MM.1S (cell line): ENCODE data around the gene SUSD3.

ENCODE experiments used
- EZH2 ChIP-seq: fragments of 300-600 bp; sonication (generic); optimal IDR thresholded peaks from 2 replicates; pipeline ENCODE3; 2017; ENCODE audit warnings: low read depth, mild to moderate bottlenecking, antibody characterized with exemption, low read length, mixed read lengths
- EZH2phosphoT487 ChIP-seq: fragments of 300-600 bp; sonication (generic); IDR thresholded peaks from 2 replicates; pipeline ENCODE4 v1.6.1; 2018; ENCODE audit warnings: antibody characterized with exemption, low read length
- TF ChIP-seq, protein P1 (sequence below): fragments of 300-600 bp; sonication (generic); IDR thresholded peaks from 2 replicates; pipeline ENCODE4 v1.5.1; 2016; ENCODE audit warnings: antibody characterized with exemption, low read length, mixed read lengths

DNA sequence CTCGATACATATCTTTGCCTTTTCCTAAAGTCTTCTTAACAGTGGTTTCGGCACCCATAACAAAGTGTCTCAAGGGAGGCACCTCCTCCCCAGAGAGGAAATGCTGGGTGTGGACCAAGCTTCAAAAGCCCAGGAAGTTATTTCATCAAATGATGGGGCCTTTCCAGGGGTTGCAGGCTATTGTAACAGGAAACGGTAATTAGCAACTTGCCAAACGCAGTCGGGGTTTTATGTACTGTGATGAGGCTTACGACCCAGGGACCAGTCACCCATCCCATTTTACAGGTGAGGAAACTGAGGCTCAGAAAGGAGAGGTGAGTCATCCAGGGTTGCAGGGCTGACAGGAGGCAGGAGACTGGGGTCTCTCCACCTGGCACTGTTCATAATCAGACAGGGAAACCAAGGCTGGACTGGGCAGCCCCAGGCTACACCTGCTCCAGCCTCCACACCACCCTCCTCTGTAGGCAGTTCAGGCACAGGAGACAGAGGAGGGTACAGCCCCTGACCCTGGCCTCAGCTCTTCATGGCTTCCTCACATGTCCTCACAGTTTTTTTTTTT lies 30.0 kb upstream of the SUSD3 start:
- no peak for TF ChIP-seq EZH2phosphoT487
- TF ChIP-seq, protein P1, sequence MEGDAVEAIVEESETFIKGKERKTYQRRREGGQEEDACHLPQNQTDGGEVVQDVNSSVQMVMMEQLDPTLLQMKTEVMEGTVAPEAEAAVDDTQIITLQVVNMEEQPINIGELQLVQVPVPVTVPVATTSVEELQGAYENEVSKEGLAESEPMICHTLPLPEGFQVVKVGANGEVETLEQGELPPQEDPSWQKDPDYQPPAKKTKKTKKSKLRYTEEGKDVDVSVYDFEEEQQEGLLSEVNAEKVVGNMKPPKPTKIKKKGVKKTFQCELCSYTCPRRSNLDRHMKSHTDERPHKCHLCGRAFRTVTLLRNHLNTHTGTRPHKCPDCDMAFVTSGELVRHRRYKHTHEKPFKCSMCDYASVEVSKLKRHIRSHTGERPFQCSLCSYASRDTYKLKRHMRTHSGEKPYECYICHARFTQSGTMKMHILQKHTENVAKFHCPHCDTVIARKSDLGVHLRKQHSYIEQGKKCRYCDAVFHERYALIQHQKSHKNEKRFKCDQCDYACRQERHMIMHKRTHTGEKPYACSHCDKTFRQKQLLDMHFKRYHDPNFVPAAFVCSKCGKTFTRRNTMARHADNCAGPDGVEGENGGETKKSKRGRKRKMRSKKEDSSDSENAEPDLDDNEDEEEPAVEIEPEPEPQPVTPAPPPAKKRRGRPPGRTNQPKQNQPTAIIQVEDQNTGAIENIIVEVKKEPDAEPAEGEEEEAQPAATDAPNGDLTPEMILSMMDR: no peak
- no peak for TF ChIP-seq EZH2
